HEK293T (cell line): ENCODE data around the gene PSMG1.

Experiments
- CTCF ChIA-PET: fragments of 350-600 bp; formaldehyde crosslinking; extraction: SDS; loops from one replicate; lab custom pipeline; 2021; ENCODE audit warnings: antibody characterized with exemption, inconsistent platforms; lab: Yijun Ruan, JAX
- POLR2A ChIA-PET: fragments of 350-600 bp; formaldehyde crosslinking; extraction: SDS; loops from one replicate; lab custom pipeline; 2020; ENCODE audit warnings: antibody characterized with exemption, inconsistent platforms; lab: Yijun Ruan, JAX
- DNase-seq: peaks from one replicate; pipeline ENCODE4 v3.0.0; 2012; ENCODE audit warnings: mixed read lengths; ENCODE audit errors: extremely low spot score
- ARNT ChIP-seq: fragments of 450-650 bp; IDR thresholded peaks from 2 replicates; pipeline ENCODE4 v1.6.1; 2017; ENCODE audit warnings: mild to moderate bottlenecking
- BHLHE40 ChIP-seq: fragments of 450-650 bp; IDR thresholded peaks from 2 replicates; pipeline ENCODE4 v1.6.1; 2016; ENCODE audit warnings: mild to moderate bottlenecking, moderate library complexity, borderline replicate concordance
- CTBP1 ChIP-seq: fragments of 450-650 bp; IDR thresholded peaks from 2 replicates; pipeline ENCODE4 v1.6.1; 2016; ENCODE audit warnings: borderline replicate concordance
- ELF4 ChIP-seq: fragments of 450-650 bp; IDR thresholded peaks from 2 replicates; pipeline ENCODE4 v1.6.1; 2017; ENCODE audit warnings: antibody characterized with exemption
- FOXA1 ChIP-seq: fragments of 450-650 bp; IDR thresholded peaks from 2 replicates; pipeline ENCODE4 v1.6.1; 2016; ENCODE audit warnings: mild to moderate bottlenecking
- FOXK2 ChIP-seq: fragments of 450-650 bp; IDR thresholded peaks from 2 replicates; pipeline ENCODE4 v1.6.1; 2016; ENCODE audit warnings: mild to moderate bottlenecking
- FOXM1 ChIP-seq: fragments of 450-650 bp; IDR thresholded peaks from 2 replicates; pipeline ENCODE4 v1.6.1; 2017; ENCODE audit warnings: mild to moderate bottlenecking, borderline replicate concordance
- HDGF ChIP-seq: fragments of 450-650 bp; IDR thresholded peaks from 2 replicates; pipeline ENCODE4 v1.6.1; 2017; ENCODE audit warnings: antibody characterized with exemption, borderline replicate concordance
- L3MBTL2 ChIP-seq: fragments of 450-650 bp; conservative IDR thresholded peaks from 2 replicates; pipeline ENCODE4 v1.6.1; 2016; ENCODE audit warnings: mild to moderate bottlenecking
- LEF1 ChIP-seq: fragments of 450-650 bp; IDR thresholded peaks from 2 replicates; pipeline ENCODE4 v1.6.1; 2017; ENCODE audit warnings: mild to moderate bottlenecking, borderline replicate concordance
- NFRKB ChIP-seq: fragments of 450-650 bp; IDR thresholded peaks from 2 replicates; pipeline ENCODE4 v1.6.1; 2016; ENCODE audit warnings: mild to moderate bottlenecking, moderate library complexity
- PKNOX1 ChIP-seq: fragments of 450-650 bp; IDR thresholded peaks from 2 replicates; pipeline ENCODE4 v1.6.1; 2016
- SP1 ChIP-seq: fragments of 450-650 bp; IDR thresholded peaks from 2 replicates; pipeline ENCODE4 v1.6.1; 2017
- SUZ12 ChIP-seq: fragments of 450-650 bp; IDR thresholded peaks from 2 replicates; pipeline ENCODE4 v1.6.1; 2016; ENCODE audit warnings: mild to moderate bottlenecking
- TARDBP ChIP-seq: fragments of 450-650 bp; IDR thresholded peaks from 2 replicates; pipeline ENCODE4 v1.6.1; 2016
- ZNF384 ChIP-seq: fragments of 450-650 bp; IDR thresholded peaks from 2 replicates; pipeline ENCODE4 v1.6.1; 2016

The PSMG1 gene

GRCh38 chr21:39209334-39209688, 26.1 kb upstream of the PSMG1 start:
- ChIA-PET POLR2A (no interaction called here), CTCF (no interaction called here)
- no peak for DNase-seq
- TF ChIP-seq L3MBTL2 (no peak), FOXM1 (no peak), FOXK2 (no peak), CTBP1 (no peak), ARNT (no peak)

GRCh38 chr21:39208624-39209333, 25.5 kb upstream of the PSMG1 start:
- DNase-seq: no peak
- TF ChIP-seq CTBP1: no peak
- no peak for TF ChIP-seq FOXA1
- no peak for TF ChIP-seq FOXM1
- no peak for TF ChIP-seq ELF4
- no peak for TF ChIP-seq HDGF
- TF ChIP-seq TARDBP: no peak
- TF ChIP-seq FOXK2: no peak
- no peak for TF ChIP-seq SUZ12
- TF ChIP-seq PKNOX1: no peak
- no peak for TF ChIP-seq L3MBTL2
- TF ChIP-seq NFRKB: no peak
- TF ChIP-seq BHLHE40: no peak
- TF ChIP-seq ZNF384: no peak
- TF ChIP-seq SP1: no peak
- no peak for TF ChIP-seq LEF1
- TF ChIP-seq ARNT: no peak
- POLR2A ChIA-PET: no interaction called here
- CTCF ChIA-PET: no interaction called here

- POLR2A ChIA-PET: no interaction called here
- TF ChIP-seq ELF4 (no peak), L3MBTL2 (no peak), FOXA1 (no peak), BHLHE40 (no peak), SP1 (no peak), ARNT (no peak), FOXM1 (no peak), CTBP1 (no peak), FOXK2 (no peak), ZNF384 (no peak), NFRKB (no peak), SUZ12 (no peak), TARDBP (no peak), LEF1 (no peak), PKNOX1 (no peak), HDGF (no peak)
- DNase-seq: no peak
- CTCF ChIA-PET: no interaction called here
Measured at GRCh38 chr21:39204134-39204533, 20.9 kb upstream of the PSMG1 start.

- TF ChIP-seq HDGF (no peak), BHLHE40 (no peak), NFRKB (no peak), ARNT (no peak), FOXA1 (no peak), PKNOX1 (no peak), L3MBTL2 (no peak), FOXM1 (no peak), TARDBP (no peak), ZNF384 (no peak), ELF4 (no peak), LEF1 (no peak), SUZ12 (no peak), CTBP1 (no peak), FOXK2 (no peak)
- no peak for DNase-seq
- CTCF ChIA-PET: no interaction called here
- POLR2A ChIA-PET: interaction anchor here (1.4 kb wide), 1 partner anchor 15 kb away, joined by 7 read pairs; the partner anchor contains the start of gene PSMG1
Measured at GRCh38 chr21:39198800-39199199, 15.5 kb upstream of the PSMG1 start.

GRCh38 chr21:39197448-39198233, 14.4 kb upstream of the PSMG1 start:
- DNase-seq: no peak
- TF ChIP-seq L3MBTL2 (no peak), NFRKB (no peak), PKNOX1 (no peak), FOXM1 (no peak), ELF4 (no peak), CTBP1 (no peak), LEF1 (no peak), TARDBP (no peak)
- ChIA-PET CTCF (no interaction called here), POLR2A (no interaction called here)
